Measurements from ENCODE around the gene RAB8B.

RAB8B gene

GRCh38 chr15:63313825-63314224, 124.4 kb downstream of the RAB8B start:
- TF ChIP-seq EZH2 (optimal IDR thresholded peaks at IDR 0.05; ENCODE audit: low read depth, low read length) (no peak), EZH2phosphoT487 (IDR thresholded peaks at IDR 0.05; ENCODE audit: low read length) (no peak), CTCF (IDR thresholded peaks at IDR 0.05; ENCODE audit: low read length) (no peak)

GRCh38 chr15:63314409-63314808, 125.0 kb downstream of the RAB8B start:
- Histone ChIP-seq H3K4me3 (ENCODE audit: low read length) (no peak overlapping the region), H3K9me3 (replicated peaks; ENCODE audit: insufficient read depth, low read length) (no peaks in the 10 kb centered on the region)

More at GRCh38 chr15:63313825-63314224, 124.4 kb downstream of the RAB8B start:
- Histone ChIP-seq H3K4me1 (ENCODE audit: low read length) (no peaks in the 10 kb centered on the region), H3K4me3 (ENCODE audit: low read length) (no peak overlapping the region), H3K27me3 (replicated peaks; ENCODE audit: insufficient read depth, low read length) (no peaks in the 10 kb centered on the region), H3F3A (ENCODE audit: insufficient read depth, low read length) (no peaks in the 10 kb centered on the region), H3K36me3 (replicated peaks; ENCODE audit: insufficient read depth, low read length) (no peaks in the 10 kb centered on the region), H3K9me2 (replicated peaks; ENCODE audit: insufficient read depth, low read length) (no peaks in the 10 kb centered on the region), H3K27ac (ENCODE audit: low read length) (no peak overlapping the region), H3K9me3 (replicated peaks; ENCODE audit: insufficient read depth, low read length) (no peaks in the 10 kb centered on the region), H3K79me2 (ENCODE audit: low read length) (no peaks in the 10 kb centered on the region), H3K9ac (ENCODE audit: low read length) (no peak overlapping the region), H4K20me1 (ENCODE audit: insufficient read depth, low read length) (no peaks in the 10 kb centered on the region), H2AFZ (ENCODE audit: low read length) (no peak overlapping the region), H3K4me2 (ENCODE audit: low read depth, low read length) (no peak overlapping the region)
- DNase-seq: no peak

More at GRCh38 chr15:63314409-63314808, 125.0 kb downstream of the RAB8B start:
- Histone ChIP-seq H4K20me1 (ENCODE audit: insufficient read depth, low read length) (no peaks in the 10 kb centered on the region), H3K36me3 (replicated peaks; ENCODE audit: insufficient read depth, low read length) (no peaks in the 10 kb centered on the region), H3F3A (ENCODE audit: insufficient read depth, low read length) (no peaks in the 10 kb centered on the region), H3K4me2 (ENCODE audit: low read depth, low read length) (no peak overlapping the region), H3K9ac (ENCODE audit: low read length) (no peak overlapping the region), H3K4me1 (ENCODE audit: low read length) (no peaks in the 10 kb centered on the region), H3K27me3 (replicated peaks; ENCODE audit: insufficient read depth, low read length) (no peaks in the 10 kb centered on the region), H3K79me2 (ENCODE audit: low read length) (no peaks in the 10 kb centered on the region), H3K27ac (ENCODE audit: low read length) (no peak overlapping the region), H3K9me2 (replicated peaks; ENCODE audit: insufficient read depth, low read length) (no peaks in the 10 kb centered on the region), H2AFZ (ENCODE audit: low read length) (no peak overlapping the region)
- no peak for DNase-seq
- TF ChIP-seq EZH2 (optimal IDR thresholded peaks at IDR 0.05; ENCODE audit: low read depth, low read length) (no peak), EZH2phosphoT487 (IDR thresholded peaks at IDR 0.05; ENCODE audit: low read length) (no peak), CTCF (IDR thresholded peaks at IDR 0.05; ENCODE audit: low read length) (no peak)

Measured in MM.1S (cell line).